DND-41 (cell line): Measurements from ENCODE around the gene FMO2.

ENCODE experiments used
- EZH2 ChIP-seq: IDR thresholded peaks from 3 replicates; pipeline ENCODE4 v1.6.1; 2012; ENCODE audit warnings: borderline replicate concordance, low read depth, mild to moderate bottlenecking, moderate library complexity, low read length, inconsistent platforms; ENCODE audit not compliant: severe bottlenecking
- TF ChIP-seq, protein P1 (sequence below): IDR thresholded peaks from 2 replicates; pipeline ENCODE4 v1.5.1; 2012; ENCODE audit warnings: borderline replicate concordance, low read length, moderate library complexity, mild to moderate bottlenecking; ENCODE audit not compliant: poor library complexity, severe bottlenecking; ENCODE audit errors: extremely low read depth

DNA sequence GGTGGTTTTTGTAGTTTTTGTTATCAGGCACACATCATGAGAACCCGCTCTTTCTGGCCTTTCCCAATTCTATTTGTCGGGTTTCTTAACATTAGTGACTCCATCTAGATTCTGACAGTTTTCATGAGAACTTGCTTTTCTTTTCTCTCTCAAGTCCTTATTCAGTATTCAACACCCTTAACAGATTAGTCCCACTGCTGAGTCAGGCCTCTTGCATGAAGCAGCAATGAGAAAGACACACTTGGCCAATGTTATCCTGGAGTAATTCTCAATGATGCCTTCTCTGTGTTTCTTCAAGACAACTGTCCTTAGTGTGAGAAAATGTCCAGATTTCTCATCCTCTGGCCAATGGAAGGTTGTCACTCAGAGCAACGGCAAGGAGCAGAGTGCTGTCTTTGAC is 11.3 kb downstream of the FMO2 start:
- TF ChIP-seq EZH2: no peak
- TF ChIP-seq, protein P1, sequence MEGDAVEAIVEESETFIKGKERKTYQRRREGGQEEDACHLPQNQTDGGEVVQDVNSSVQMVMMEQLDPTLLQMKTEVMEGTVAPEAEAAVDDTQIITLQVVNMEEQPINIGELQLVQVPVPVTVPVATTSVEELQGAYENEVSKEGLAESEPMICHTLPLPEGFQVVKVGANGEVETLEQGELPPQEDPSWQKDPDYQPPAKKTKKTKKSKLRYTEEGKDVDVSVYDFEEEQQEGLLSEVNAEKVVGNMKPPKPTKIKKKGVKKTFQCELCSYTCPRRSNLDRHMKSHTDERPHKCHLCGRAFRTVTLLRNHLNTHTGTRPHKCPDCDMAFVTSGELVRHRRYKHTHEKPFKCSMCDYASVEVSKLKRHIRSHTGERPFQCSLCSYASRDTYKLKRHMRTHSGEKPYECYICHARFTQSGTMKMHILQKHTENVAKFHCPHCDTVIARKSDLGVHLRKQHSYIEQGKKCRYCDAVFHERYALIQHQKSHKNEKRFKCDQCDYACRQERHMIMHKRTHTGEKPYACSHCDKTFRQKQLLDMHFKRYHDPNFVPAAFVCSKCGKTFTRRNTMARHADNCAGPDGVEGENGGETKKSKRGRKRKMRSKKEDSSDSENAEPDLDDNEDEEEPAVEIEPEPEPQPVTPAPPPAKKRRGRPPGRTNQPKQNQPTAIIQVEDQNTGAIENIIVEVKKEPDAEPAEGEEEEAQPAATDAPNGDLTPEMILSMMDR: no peak
